PC-9 (cell line): Measurements from ENCODE around the gene MAP2K2.

ENCODE experiments used
- CTCF ChIP-seq: fragments of 200-600 bp; sonication (generic); conservative IDR thresholded peaks from 2 replicates; pipeline ENCODE4 v1.6.1; 2017; ENCODE audit warnings: mixed run types, antibody characterized with exemption, mild to moderate bottlenecking, moderate library complexity
- EZH2 ChIP-seq: fragments of 200-600 bp; sonication (generic); IDR thresholded peaks from 2 replicates; pipeline ENCODE4 v1.8.0; 2017; ENCODE audit warnings: antibody characterized with exemption, low read depth

GRCh38 chr19:4063369-4064148 lies 60.4 kb downstream of the MAP2K2 start:
- TF ChIP-seq CTCF (no peak), EZH2 (no peak)
